NCI-H2227 treated with DMSO at 0.1 percent for 48 hours (cell line): Measurements from ENCODE around the gene MANEA.

Experiments
- DNase-seq: peaks from one replicate; lab custom pipeline; 2025; lab: John Stamatoyannopoulos, UW

The MANEA gene

DNA sequence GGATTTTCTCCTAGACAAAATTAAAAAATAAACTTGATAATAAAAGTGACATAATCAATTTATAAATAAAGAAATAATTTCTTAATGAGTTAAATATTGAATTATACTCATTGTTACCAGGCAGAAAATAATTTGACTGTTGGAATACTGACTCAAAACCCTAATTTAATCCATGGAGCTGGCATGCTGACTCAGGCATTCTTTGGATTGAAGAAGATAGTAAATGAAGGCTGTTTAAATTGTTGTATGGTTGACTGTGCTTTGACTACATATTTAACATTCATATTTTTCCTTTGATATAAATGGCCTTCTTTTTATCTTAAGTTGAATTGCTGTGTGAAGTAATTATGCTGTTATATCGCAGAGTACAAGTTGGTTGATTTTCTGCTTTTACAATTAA is 11.7 kb downstream of the MANEA start:
- DNase-seq = no peak

DNA sequence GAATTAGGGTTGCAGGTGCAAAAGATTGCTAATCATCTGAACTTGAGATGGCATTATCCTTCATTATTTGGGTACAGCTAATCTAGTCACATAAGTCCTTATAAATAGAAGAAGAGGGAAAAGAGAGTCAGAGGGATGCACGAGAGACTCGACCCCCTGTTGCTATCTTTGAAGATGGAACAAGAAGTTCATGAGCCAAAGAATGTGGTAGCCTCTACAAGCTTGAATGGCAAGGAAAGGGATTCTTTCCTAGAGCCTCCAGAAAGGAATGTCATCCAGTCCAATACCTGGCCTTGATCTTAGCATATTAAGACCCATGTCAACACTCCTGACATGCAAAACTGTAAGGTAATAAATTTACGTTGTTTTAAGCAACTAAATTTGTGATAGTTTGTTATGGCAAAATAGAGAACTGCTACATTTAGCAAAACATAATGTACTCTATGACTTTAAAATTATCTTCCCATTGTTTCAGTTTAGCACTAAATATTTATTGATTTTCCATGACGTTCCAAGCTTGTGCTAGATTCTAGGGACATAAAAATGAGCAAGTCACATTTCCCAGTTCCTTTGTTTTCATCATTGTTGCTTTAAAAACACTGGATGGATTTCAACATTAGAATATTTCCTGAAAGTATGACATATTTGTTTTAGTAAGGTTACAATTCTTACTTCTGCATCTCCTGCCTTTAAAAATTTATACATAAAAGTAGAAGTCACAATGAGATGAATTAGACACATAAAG is 12.7 kb downstream of the MANEA start:
- no peak for DNase-seq

DNA sequence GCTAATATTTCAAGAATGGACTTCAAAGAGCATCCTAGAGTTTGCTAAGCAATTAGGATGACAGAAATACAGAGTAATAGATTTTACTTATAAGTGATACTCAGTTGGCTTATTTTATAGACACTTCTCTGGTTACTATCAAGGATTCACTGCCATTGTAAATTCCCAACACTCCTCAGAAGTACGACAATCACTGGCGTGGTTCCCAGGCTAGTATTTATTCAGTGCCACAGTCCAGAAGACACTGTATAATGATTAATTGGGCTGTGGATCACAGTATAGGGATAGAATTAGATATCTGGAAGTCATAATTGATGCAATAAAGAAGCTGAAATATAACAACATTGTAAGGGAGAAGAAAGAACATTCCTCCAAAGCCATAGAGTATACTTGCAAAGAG is 15.7 kb downstream of the MANEA start:
- no peak for DNase-seq

DNA sequence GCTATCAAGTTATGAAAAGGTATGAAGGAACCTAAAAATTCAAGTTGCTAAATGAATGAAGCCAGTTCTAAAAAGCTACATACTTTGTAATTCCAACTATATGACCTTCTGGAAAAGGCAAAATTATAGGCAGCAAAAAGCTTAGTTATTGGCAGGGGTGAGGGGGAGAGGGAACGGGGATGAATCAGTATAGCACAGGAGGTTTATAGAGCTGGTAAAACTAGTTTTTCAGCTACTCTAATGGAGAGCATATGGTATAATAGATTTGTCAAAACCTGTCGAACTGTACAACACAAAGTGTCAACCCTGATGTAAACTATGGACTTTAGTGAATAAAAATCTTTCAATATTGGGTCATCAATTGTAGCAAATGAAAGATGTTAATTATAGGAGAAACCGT is 18.7 kb downstream of the MANEA start:
- DNase-seq = no peak

DNA sequence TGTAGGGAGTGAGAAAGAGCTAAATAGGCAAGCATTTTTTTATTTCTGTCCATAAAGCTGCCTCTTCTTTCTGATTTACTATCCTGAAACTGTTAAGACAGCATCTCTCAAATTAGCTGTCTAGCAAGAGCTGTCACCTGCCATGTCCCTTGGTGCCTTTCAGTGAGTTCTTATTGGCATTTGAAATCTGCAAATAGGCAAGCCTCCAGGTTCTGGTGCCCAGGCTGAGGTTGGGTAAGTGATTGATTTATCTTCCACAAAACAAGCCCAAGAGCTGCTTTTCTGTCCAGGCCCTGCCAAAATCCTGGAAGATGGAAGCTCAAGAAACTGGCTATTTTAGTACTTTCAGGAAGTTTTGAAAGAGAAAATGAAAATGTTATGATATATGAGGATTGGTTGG is 22.4 kb downstream of the MANEA start:
- no peak for DNase-seq

DNA sequence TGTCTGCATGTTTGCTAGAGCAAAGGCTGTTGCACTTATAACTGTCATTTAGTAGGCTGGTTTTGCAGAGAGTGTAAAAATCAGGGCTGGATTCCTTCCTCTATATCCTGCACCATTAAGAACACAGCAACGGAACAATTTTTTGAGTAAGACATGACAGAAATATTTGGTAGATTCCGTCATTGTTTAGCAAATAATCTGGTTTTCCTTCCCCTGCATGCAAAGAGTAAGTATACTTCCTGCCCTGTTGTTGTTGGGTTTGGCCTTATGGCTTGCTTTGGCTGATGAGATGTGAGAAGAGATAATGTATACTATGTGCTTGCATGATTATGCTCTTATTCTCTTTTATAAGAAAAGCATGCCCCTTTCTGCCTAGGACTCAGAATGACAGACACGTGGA is 23.8 kb downstream of the MANEA start:
- DNase-seq = no peak

DNA sequence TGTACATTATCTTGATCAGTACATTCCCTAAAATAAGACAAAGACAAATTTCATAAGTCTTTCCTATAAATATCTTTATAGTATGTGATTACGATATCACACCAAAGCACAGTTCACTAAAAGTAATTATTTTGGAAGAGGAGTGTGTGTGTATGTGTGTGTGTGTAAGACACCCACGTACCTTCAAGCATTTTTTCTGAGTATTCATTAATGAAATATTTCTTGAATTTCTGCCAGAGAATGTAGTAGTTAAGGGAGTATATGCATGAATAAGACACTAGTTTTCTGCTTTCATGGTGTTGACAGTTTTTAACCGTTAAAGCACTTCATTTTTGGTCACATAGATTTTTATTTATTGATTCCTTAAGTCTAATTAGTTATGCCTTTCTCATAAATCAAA is 36.8 kb downstream of the MANEA start:
- DNase-seq = no peak

DNA sequence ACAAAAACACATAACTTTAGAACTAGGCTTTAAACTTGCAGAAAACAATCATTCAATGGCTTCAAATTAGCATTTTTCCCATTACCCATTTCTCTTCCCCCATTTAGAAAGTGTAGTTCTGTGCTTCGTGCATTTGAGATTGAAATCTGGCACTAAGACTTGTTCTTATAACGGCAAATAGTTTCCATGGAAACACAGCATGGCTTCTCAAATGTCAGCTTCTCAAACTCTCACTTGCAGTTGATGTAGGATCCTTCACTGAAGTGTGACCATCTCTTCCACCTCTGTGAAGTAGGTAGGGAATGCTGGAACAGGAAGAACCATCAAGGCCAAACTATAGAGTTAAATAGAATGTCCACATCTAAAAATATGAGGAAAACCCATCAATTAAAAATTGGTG is 52.2 kb downstream of the MANEA start:
- no peak for DNase-seq

DNA sequence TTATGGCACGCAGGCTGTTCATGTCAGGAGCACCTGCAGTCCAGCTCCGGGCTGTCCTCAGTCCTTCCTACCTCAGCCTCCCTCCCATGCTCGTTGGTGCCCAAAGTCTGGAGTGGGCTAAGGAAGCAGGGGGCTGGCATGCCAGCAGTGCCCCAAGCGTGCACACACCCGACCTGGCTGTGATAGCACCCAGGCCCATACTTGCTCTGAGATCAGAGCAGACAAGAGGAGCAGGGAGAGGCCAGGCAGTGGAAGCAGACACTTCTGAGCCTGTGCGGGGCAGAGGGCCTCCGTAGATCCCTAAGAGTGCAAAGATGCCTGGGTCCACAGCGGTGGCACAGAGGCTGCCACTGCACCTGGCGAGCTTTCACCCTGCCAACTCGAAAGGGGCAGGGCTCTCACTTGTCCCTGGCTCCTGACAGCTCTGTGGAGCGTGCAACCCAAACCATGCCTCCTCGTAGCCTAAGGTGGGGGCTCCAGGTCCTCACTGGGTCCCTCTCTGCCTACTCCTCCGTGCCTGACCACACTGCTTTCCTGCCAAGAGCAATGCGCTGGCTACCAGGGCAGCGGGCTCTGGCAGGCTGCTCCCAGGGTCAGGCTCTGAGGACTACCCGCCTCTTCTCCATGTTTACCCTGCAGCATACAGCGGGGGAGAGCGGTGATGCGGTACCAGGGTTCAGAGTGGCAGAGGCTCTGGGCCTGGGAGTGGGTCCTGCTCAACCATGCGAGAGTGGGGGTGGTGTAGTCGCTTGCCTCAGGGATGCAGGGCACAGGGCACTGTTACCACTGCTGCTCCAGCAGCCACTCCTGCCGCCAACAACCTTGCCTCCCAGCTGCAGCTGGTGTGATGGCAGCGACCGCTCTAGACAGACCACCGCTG is 59.5 kb downstream of the MANEA start:
- DNase-seq = no peak

DNA sequence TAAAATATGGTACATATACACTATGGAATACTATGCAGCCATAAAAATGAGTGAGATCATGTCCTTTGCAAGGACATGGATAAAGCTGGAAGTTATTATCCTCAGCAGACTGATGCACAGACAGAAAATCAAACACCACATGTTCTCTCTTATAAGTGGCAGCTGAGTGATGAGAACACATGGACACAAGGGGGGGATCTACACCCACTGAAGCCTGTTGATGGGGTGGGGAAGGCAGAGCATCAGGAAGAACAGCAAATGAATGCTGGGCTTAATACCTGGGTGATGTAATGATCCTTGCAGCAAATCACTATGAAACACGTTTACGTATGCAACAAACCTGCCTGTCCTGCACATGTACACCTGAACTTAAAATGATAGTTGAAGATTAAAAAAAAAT is 71.3 kb downstream of the MANEA start:
- no peak for DNase-seq

DNA sequence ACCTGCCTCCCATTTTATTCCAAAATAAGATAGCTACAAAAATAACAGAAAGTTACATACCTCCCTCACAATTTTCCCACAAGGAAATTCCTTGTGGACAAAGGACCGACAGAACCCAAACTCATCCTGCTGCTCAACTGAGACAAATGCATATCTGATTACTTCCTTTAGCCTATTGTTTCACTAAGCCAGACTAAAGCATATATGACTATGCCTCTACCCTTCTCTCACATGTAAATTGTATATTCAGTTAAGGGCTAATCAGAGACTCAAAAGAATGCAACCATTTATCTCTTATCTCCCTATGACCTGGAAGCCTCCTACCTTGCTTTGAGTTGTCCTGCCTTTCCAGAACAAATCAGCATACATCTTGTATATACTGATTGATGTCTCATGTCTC is 72.1 kb downstream of the MANEA start:
- DNase-seq = no peak

DNA sequence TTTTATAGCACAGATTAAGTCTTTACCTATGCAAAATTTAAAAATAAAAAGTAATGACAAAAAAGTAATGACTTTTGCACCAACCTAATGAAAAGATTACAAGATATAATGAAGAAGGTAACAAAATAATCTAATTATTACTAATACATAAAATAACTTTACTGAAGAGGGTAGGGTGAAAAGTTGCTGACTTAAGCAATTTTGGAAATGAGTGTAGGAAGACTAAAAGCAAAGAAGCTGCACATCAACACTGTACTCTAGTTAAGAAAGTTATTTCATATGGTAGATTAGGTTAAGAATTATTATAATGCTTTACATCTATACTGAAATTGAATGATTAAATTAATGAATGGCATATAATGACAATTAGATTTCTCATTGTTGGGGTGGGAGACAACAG is 76.8 kb downstream of the MANEA start:
- no peak for DNase-seq

DNA sequence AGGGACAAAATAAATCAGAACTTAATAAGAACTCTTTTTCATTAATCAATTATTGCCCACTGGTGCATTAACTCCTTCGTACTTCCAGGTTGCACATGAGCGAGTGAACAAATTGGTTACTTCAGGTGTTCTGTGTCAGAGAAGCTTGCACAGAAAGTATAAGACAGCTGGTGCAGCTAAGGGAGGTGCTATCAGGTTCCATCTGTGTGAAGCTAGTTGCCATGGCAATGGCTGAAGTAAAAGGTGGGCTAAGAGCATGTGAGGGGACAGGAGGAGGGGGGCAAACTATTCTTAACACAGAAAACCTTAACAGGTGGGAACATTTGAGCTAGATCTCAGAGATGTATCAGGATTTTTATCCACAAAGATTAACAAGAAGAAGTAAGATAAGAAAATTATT is 81.6 kb downstream of the MANEA start:
- no peak for DNase-seq
